HG03097 (cell line): ENCODE results near the gene CSNK1D.
"Not testable (repeated sequence)": the region's sequence is repeated elsewhere in the genome, so short reads cannot be mapped to it uniquely, and the experiment has no call there.

ENCODE experiments used
- ATAC-seq: cut with Tn5 transposase; IDR thresholded peaks from one replicate; pipeline ENCODE4 v1.9.1; 2021; ENCODE audit not compliant: unreplicated experiment, low FRiP score

Gene CSNK1D

GRCh38 chr17:82254096-82254495, 19.4 kb downstream of the CSNK1D start:
- ATAC-seq, result not testable (repeated sequence)

GRCh38 chr17:82253179-82253544, 20.3 kb downstream of the CSNK1D start:
- no peak for ATAC-seq

DNA sequence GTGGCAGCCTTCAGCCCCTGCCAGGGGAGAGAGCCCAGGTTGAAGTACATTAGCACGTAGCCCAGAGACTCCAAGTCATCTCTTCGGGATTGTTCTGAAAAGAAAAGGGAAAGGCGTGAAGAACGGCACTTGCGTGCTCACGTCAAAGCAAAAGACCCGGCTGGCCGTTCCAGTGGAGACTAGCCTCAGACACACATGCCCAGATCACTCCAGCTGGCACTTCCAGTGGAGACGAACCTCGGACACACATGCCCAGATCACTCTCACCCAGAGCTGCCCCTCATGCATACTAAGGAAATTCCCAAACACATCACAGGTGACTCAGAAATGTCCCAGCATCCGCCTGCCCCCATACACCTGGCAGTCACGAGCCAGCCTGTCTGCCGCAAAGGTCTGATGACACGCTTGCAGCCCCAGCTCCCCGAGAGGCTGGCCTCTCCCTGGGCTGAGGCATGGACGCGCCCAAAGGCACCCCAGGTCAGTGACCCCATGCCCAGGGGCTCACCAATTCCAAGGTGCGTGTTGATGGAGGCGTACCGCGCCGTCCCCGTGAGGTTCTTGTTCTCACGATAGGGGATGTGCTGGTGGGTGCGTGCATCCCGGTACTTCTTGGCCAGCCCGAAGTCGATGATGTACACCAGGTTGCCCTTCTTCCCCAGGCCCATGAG, 20.9 kb downstream of the CSNK1D start:
- ATAC-seq, result no peak

DNA sequence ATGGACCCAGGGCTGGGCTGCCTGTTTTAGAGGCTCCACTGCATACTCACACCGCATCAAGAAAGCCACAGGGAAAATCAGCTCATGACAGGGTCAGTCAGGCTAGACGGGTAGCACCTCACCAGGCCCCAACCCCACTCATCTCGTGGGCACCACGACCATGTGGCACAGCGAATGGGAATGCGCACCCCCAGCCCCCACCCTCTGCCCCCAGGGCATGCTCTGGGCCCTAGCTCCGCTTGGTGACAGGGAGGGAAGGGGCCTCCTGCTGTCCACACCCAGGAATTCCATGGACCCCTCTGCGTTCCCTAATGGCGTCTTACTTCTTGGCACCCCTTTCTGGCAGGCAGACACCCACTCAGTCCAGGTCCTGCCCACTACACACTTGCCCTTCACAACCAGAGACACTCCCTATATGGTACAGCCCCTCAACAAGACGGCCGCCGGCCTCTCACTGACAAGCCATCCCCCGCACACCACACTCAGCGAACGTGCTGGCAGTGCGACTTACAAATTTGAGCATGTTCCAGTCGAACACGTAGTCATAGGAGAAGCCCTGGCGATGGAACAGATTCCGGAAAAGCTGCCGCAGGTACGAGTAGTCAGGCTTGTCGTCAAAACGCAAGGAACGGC, 22.5 kb downstream of the CSNK1D start:
- no peak for ATAC-seq

DNA sequence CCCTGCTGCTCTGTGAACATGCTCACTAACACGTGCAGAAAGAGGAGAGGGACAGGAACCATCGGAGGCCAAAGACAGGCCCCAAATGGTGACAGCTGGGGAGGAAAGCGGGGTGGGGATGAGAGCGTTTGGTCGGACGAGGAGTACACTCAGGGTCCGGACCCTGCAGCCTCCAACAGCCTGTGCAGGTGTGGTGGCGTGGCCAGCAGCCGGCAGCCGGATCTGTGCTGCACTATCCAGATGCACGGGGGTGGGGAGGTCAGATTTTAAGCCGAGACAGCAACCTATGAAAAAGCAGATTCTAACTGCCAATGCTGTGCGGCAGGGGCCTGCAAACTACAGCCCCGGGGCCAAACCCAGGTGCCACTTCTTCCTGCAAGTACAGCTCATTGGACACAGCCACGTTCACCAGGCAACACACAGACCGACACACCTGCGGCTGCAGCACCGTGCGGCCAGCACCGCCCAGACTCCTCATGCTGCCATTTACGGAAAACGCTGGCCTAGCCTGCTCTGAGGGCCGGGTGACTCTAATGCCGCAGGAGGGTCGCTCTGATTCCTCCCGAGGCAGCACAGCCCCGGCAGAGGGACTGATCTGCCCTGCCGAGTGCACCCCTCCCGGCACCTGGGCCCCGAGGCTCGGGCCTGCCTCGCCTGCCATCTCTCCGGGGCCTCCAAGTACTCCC, 23.5 kb downstream of the CSNK1D start:
- ATAC-seq, result no peak

DNA sequence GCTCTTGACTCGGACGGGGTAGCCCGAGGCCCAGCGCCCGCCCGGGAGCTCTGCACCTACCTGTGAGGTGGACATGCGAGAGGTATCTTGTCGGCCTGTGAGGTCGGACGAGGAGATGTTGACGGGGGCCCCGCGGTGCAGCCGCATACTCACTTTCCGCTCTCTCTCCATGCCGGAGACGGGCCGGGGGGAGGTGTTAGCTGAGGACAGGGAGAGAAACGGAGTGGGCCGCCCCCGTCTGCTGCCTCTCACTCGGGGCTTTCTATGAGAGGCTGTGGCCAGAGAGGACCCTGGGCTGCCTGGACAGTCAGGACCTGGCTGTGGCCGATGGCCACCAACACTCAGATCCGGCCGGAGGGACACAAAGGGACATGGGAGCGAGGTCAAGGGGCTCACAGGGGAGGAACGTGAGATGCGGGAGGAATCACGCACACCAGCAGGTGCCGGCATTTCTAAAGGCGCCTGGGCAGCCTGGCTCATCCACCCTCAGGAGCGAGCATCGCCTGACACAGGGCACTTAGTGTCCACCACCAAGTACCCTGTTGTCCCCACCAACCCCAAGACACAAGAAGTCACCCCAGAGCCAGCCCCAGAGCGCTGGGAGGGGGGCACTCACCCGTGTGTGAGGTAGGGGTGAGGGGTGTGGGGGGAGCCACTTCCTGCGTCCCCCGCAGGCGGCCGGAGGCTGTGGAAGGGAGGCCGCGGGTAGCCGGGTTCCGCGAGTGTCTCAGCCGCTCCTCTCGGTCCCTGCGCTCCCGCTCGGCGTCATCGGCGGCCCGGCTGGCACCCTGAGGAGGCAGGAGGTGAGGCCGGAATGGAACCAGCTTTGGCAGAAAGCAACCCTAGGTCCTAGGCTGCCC, 24.5 kb downstream of the CSNK1D start:
- ATAC-seq, result no peak

GRCh38 chr17:82247856-82248671, 25.4 kb downstream of the CSNK1D start:
- ATAC-seq, result no peak

DNA sequence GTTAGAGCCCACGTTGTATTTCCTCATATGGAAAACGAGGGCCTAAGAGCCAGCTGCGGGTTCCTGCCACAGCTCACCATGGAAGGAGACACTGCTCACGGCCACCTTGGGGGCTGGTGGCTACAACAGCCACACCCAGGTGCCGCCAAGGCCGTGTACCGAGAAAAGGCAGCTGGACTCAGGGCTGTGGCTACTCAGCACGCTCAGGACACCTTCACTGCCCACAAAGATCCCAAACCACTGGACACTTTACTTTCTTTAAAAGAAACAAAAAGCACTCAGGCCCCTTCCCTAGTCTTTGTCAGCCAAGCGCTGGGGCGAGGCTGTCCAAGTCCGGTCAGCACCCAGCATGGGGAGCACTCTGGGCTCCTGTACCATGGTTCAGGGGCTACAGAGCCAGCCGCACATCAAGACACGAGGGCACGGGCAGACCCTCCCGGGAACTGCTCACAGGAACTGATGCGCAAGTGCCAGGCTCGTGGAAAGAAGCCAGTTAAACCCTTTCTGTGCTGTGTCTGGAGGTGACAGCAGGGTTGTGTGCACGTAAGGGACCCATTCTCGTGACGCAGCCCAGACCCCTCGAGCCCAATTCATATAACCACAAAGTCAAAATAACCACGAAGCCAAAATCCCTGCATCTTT, 26.2 kb downstream of the CSNK1D start:
- no peak for ATAC-seq

- no peak for ATAC-seq
Measured at GRCh38 chr17:82246365-82247181, 26.9 kb downstream of the CSNK1D start.

DNA sequence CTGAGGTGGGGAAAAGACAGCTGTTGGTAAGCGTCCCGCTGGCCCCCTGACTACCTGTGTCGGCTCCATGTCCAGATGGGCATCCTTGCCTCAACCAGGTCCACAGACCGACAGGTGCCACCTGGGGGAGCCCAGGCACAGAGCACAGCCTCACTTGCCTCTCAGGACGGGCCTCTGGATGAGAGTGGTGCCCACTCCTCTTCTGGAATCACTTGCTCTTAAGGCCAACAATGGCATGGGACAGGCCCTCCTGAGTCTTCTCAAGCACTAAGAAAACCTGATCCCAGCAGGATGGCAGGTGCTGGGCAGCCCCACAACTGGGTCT, 27.5 kb downstream of the CSNK1D start:
- ATAC-seq, result no peak

DNA sequence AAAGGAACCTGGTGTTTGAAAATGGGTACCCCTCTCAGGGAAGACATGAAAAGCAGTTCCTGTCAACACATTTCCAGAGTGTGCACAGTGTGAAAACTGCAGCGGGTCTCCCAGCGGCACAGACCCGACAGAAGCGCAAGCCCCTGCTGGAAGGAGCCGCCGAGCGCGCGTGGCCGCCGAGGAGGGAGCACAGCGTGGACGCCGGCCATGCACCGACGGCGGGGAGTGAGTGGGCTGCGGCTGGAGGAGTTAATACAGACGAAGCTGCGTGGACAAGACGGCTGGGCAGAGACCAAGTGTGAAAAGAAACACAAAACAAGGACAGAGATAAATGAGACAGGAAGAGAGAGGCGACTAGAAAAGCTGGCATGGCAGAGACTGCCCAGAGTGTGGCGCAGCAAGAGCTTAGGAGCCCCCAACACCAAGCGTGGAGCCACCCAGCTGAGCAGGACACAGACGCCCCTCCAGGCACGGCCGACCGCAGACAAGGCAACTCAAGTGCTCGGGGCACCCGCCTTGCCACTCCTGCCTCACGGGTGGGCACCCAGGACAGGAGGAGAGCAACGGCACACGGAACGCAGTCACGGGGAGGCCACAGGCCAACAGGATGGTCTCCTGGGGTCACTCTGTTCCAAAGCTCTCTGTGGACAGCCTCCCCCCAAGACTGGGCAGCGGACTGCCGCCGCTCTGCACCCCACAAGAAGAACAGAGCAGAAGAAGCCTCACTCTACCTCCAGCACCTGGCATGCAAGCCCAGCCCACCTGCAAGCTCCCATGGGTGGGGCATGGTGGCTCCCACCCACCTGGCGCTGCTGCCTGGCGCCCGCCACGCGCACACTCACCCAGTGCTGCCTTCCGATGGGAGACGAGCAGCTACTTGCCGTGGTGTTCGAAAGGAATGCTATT, 28.1 kb downstream of the CSNK1D start:
- ATAC-seq, result no peak

- no peak for ATAC-seq
Measured at GRCh38 chr17:82244413-82245133, 28.9 kb downstream of the CSNK1D start.

DNA sequence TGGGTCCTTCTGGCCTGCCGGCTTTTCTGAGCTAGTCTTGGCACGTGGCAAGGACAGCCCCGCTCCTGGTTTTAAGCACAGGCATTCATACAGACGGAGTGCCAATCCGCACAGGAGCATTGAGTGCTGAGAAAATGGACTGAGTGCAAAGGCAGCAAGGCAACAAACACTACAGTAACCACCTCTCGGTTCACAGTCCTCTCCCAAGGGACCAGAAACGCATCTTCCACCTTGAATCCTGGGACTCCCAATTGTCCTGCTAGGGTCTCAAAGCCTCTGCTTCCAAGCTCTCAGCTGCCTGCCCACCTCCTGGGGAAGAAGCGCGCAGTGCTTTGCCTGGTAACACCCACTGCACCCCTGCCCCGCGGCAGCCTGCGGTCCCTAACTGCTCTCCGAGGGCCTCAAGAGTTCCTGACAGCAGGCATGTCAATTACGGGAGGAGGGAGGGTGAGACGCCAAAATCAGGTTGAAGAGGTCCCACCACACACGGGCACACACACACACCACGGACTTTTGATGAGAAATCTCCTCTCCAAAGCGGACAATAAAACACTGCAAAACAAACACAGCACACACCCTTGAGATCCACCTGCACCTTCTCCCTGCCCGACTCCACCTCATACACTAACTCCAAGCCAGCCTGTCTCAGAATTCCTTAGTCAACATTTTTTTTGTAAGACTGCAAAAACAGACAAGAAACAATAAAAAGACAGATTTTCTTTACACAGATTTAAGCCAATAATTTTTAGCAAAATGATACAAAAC, 29.7 kb downstream of the CSNK1D start:
- no peak for ATAC-seq

DNA sequence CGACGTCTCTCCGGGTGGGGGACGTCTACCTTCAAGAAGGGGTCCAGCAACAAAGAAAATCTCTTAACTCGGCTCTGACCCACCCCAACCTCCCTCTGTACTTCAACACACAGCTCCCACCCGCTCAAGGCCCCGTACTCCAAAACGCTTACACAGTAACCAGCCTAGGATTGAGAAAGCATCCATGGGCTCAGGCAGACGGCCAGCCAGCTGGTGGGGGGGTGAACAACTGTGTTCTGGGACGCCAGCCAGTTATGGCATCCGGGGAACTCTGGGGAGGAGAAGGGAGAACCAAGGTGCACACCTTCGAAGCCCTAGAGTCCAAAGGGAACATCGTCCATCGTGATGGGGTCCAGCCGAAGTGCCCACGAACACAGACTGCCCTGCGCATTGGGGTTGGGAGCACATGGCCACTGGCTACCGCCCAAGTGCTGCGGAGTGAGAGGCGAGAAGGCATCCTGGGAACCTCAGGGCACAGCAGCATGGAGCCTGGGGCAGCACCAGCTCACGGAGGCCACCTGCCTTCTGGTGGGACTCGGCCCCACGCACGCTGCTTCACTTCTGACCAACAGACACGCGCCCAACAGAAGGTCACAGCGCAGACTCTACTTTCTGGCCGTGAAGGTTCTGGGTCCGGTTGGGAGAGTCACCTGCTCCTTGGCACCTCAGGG, 30.4 kb downstream of the CSNK1D start:
- no peak for ATAC-seq

DNA sequence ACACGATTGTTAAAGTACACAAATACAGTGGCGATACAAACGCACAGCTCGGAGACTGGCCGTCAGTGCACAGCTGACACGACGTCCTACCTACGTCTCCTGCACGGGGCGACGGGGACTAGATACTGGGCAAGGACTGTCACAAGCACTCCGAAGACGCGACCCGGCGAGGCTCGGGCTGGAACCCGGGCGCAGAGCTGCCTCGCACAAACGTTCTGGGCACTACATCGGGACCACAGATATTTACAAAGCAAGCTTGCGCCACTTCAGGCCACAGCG, 30.9 kb downstream of the CSNK1D start:
- ATAC-seq, result no peak

DNA sequence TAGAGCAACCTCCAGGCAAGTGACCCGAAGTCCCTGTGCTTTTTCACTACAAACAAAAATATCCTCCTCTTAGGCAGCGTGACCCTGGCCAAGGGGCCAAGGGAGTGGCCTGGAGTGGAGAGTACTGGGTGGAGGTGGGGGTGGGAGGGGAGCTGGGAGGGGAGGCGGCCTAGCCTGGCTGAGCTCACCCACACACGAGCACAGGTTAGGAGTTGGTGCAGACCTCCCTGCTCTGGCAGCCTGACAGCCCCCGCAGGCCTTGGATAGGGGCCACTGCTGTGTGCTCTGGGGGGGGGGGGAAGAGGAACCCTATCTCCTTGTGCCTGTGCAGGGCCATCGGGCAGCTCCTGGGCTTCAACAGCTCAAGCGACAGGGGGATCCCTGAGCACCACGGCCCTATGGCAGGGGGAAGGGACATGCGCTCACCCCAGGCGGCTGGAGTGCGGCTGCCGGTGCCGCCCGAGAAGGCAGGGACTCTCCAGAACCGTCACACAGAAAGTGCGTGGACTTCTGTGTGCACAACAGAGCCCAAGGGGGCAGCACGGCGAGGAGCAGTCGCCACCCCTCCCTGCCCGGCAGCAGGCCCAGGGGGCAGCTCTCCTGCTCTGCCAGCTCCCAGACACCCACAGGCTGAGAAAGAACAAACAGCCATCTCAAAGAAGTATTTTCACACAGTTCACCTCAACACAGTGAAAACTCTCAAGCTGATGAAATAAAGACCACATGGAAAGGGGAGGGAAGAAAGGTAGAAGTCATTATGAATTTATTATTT, 31.4 kb downstream of the CSNK1D start:
- ATAC-seq, result no peak
